A549 (cell line): ENCODE results near the gene TNFAIP3. TPM values are rescaled to one million over a fixed set of nuclear protein-coding genes. Genes with fewer than 3 reads are reported as not detected.

Experiments used
- ATAC-seq, 2 experiments: fragments of 200-7000 bp in 1 of 2; fragments of >200 bp in 1 of 2; cut with Nextera tagmentation in 1 of 2; cut with Tn5 transposase in 1 of 2; 3 replicates each; pipeline versions ENCODE4 v1.8.0 to v1.9.1; 2018 to 2020; ENCODE audit warnings: mild to moderate bottlenecking in 1 of 2, moderate library complexity in 1 of 2
- CTCF ChIA-PET: fragments of 300-600 bp; sonication (Branson Sonifier 250); formaldehyde crosslinking; extraction: SDS; loops from one replicate; lab custom pipeline; 2021; ENCODE audit warnings: antibody characterized with exemption, inconsistent platforms; lab: Yijun Ruan, JAX
- POLR2A ChIA-PET: fragments of 350-600 bp; formaldehyde crosslinking; extraction: SDS; loops from one replicate; lab custom pipeline; 2021; ENCODE audit warnings: antibody characterized with exemption, inconsistent platforms; lab: Yijun Ruan, JAX
- DNase-seq, 2 experiments: peaks; one replicate each; pipeline versions ENCODE4 v3.0.0 to v3.0.0-alpha.2; 2011 to 2016; ENCODE audit warnings: low read depth in 1 of 2, low spot score in 1 of 2
- FAIRE-seq: peaks from 2 replicates; lab custom pipeline; 2011; peaks lifted over from hg19 to GRCh38; lab: Jason Lieb, UNC
- H3K27ac ChIP-seq, 2 experiments: fragments of >200 bp; sonication (Bioruptor Twin); formaldehyde crosslinking; 3 replicates each; pipeline ENCODE4 v1.5.1; 2016 to 2017
- H3K4me1 ChIP-seq: fragments of >200 bp; sonication (Bioruptor Twin); formaldehyde crosslinking; 3 replicates; pipeline ENCODE4 v1.6.1; 2016
- H3K4me2 ChIP-seq: fragments of >200 bp; sonication (Bioruptor Twin); formaldehyde crosslinking; 3 replicates; pipeline ENCODE4 v1.6.1; 2016
- H3K4me3 ChIP-seq: fragments of >200 bp; sonication (Bioruptor Twin); formaldehyde crosslinking; 3 replicates; pipeline ENCODE4 v1.5.1; 2016
- H3K9me3 ChIP-seq: fragments of >200 bp; sonication (Bioruptor Twin); formaldehyde crosslinking; 3 replicates; pipeline ENCODE4 v1.6.1; 2016
- BCL3 ChIP-seq: fragments of >200 bp; sonication (Bioruptor Twin); formaldehyde crosslinking; IDR thresholded peaks from 3 replicates; pipeline ENCODE4 v1.6.1; 2016
- CEBPB ChIP-seq, 2 experiments: fragments of >200 bp in 1 of 2; sonication (Bioruptor Twin) in 1 of 2; formaldehyde crosslinking in 1 of 2; IDR thresholded peaks; 2 replicates each; pipeline ENCODE4 v1.6.1; 2012 to 2016
- CHD4 ChIP-seq: fragments of 200-600 bp; sonication (generic); IDR thresholded peaks from 2 replicates; pipeline ENCODE4 v1.6.1; 2016; ENCODE audit warnings: antibody characterized with exemption, mild to moderate bottlenecking, borderline replicate concordance
- EHF ChIP-seq: fragments of 250-450 bp; sonication (Bioruptor Pico); IDR thresholded peaks from 2 replicates; pipeline ENCODE4 v1.5.0; 2020; ENCODE audit warnings: mild to moderate bottlenecking
- ELK1 ChIP-seq: fragments of 150-350 bp; IDR thresholded peaks from 2 replicates; pipeline ENCODE4 v1.6.1; 2014; ENCODE audit warnings: low read depth, mild to moderate bottlenecking, low read length
- HDAC2 ChIP-seq: fragments of 200-600 bp; sonication (generic); IDR thresholded peaks from 2 replicates; pipeline ENCODE4 v1.6.1; 2016
- HES2 ChIP-seq: fragments of >200 bp; sonication (Bioruptor Twin); formaldehyde crosslinking; IDR thresholded peaks from 2 replicates; pipeline ENCODE4 v1.6.1; 2016
- HMGXB4 ChIP-seq: fragments of 250-450 bp; sonication (Bioruptor Pico); IDR thresholded peaks from 2 replicates; pipeline ENCODE4 v1.5.0; 2021; ENCODE audit warnings: mild to moderate bottlenecking, moderate library complexity, borderline replicate concordance
- HOXA7 ChIP-seq: fragments of 250-450 bp; sonication (Bioruptor Pico); IDR thresholded peaks from 2 replicates; pipeline ENCODE4 v1.5.0; 2020; ENCODE audit warnings: mild to moderate bottlenecking, moderate library complexity
- JUN ChIP-seq, 2 experiments: fragments of >200 bp; sonication (Bioruptor Twin); formaldehyde crosslinking; IDR thresholded peaks; 2 replicates in 1 of 2; 3 replicates in 1 of 2; pipeline ENCODE4 v1.6.1; 2016 to 2017
- JUNB ChIP-seq: fragments of >200 bp; sonication (Bioruptor Twin); formaldehyde crosslinking; IDR thresholded peaks from 2 replicates; pipeline ENCODE4 v1.6.1; 2016
- KDM1A ChIP-seq: fragments of 200-600 bp; sonication (generic); IDR thresholded peaks from 2 replicates; pipeline ENCODE4 v1.6.1; 2016; ENCODE audit warnings: low read depth, mild to moderate bottlenecking
- MAX ChIP-seq: IDR thresholded peaks from 2 replicates; pipeline ENCODE4 v1.6.1; 2012
- MAZ ChIP-seq: fragments of 150-350 bp; IDR thresholded peaks from 2 replicates; pipeline ENCODE4 v1.6.1; 2014; ENCODE audit warnings: antibody characterized with exemption, low read depth, low read length, borderline replicate concordance
- NR3C1 ChIP-seq: fragments of >200 bp; sonication (Bioruptor Twin); formaldehyde crosslinking; IDR thresholded peaks from 3 replicates; pipeline ENCODE4 v1.6.1; 2017
- PBX3 ChIP-seq: IDR thresholded peaks from 2 replicates; pipeline ENCODE4 v1.6.1; 2012
- POLR2A ChIP-seq: IDR thresholded peaks from 2 replicates; pipeline ENCODE4 v1.6.1; 2012; ENCODE audit warnings: mild to moderate bottlenecking, low read length
- POLR2AphosphoS2 ChIP-seq: conservative IDR thresholded peaks from 2 replicates; pipeline ENCODE4 v1.6.1; 2012; ENCODE audit warnings: low read length, improper control_type of control experiment, inconsistent platforms
- RARB ChIP-seq: fragments of 250-450 bp; sonication (Bioruptor Pico); IDR thresholded peaks from 2 replicates; pipeline ENCODE4 v1.8.0; 2021; ENCODE audit warnings: mild to moderate bottlenecking, moderate library complexity
- TFCP2L1 ChIP-seq: fragments of 250-450 bp; sonication (Bioruptor Pico); IDR thresholded peaks from 2 replicates; pipeline ENCODE4 v1.5.0; 2021; ENCODE audit warnings: mild to moderate bottlenecking
- TP53 ChIP-seq: fragments of 250-450 bp; sonication (Bioruptor Pico); IDR thresholded peaks from 2 replicates; pipeline ENCODE4 v1.5.0; 2021; ENCODE audit warnings: mild to moderate bottlenecking, moderate library complexity
- ZFP36 ChIP-seq: fragments of 450-650 bp; IDR thresholded peaks from 2 replicates; pipeline ENCODE4 v1.6.1; 2014; ENCODE audit warnings: borderline replicate concordance; ENCODE audit not compliant: partially characterized antibody
- ZSCAN20 ChIP-seq: fragments of 250-450 bp; sonication (Bioruptor Pico); IDR thresholded peaks from 2 replicates; pipeline ENCODE4 v1.8.0; 2022; ENCODE audit warnings: mild to moderate bottlenecking, moderate library complexity
- WGBS: methylation state at CpG from one replicate; pipeline ENCODE4 v1.1.6; 2017; ENCODE audit errors: missing lambda C conversion rate; 5-methylcytosine and 5-hydroxymethylcytosine counted together
- polyA plus RNA-seq, 4 experiments: library from polyadenylated mRNA; depleted of rRNA in 3 of 4; stranded (reverse); fragments of >200 nt; fragmentation: RNase III in 1 of 4; extraction: RNeasy Plus Mini Kit Qiagen cat#74134 plus additional on column Dnase treatment in 1 of 4; gene quantifications; 2 replicates in 3 of 4; 3 replicates in 1 of 4; pipeline ENCODE4 v1.2.3, GENCODE V29; 2011 to 2017

The TNFAIP3 gene
- polyA plus RNA-seq, 2 of the 4 experiments (the other 2 are of a cell fraction) = 2.7 to 8.5 TPM

- no peak for DNase-seq
- WGBS = 65% methylated on average over 2 of the region's 2 CpGs
- no peak for FAIRE-seq
- H3K9me3 ChIP-seq = no peaks in the 10 kb centered on the region
- CTCF ChIA-PET = no interaction called here
- no peak for TF ChIP-seq MAX
- TF ChIP-seq KDM1A = no peak
- POLR2A ChIA-PET = no interaction called here
- no peak overlapping the region for H3K4me2 ChIP-seq
- H3K4me1 ChIP-seq = no peaks in the 10 kb centered on the region
- no peak overlapping the region for H3K4me3 ChIP-seq
- no peak overlapping the region for H3K27ac ChIP-seq
- ATAC-seq = no peak
These were observed 47.3 kb upstream of the TNFAIP3 start for GRCh38 chr6:137819740-137820139.

- H3K27ac ChIP-seq = no peak overlapping the region
- WGBS = 98% methylated on average over 2 of the region's 2 CpGs
- no peak for ATAC-seq
- no peaks in the 10 kb centered on the region for H3K9me3 ChIP-seq
- TF ChIP-seq KDM1A = no peak
- no peak for TF ChIP-seq NR3C1
- no peak for TF ChIP-seq ELK1
- no peak for TF ChIP-seq TFCP2L1 (CRISPR knock-in tag)
- TF ChIP-seq HOXA7 (CRISPR knock-in tag) = no peak
- TF ChIP-seq MAZ = no peak
- TF ChIP-seq TP53 (CRISPR knock-in tag) = no peak
- TF ChIP-seq JUN (IDR thresholded peaks at IDR 0.05) = no peak
- no peak for TF ChIP-seq PBX3
- TF ChIP-seq BCL3 = no peak
- no peak for TF ChIP-seq HMGXB4 (CRISPR knock-in tag)
- TF ChIP-seq POLR2AphosphoS2 = no peak
- no peak for TF ChIP-seq POLR2A
- TF ChIP-seq ZSCAN20 (CRISPR knock-in tag) = no peak
- no peak for TF ChIP-seq CHD4
- no peak for TF ChIP-seq CEBPB (IDR thresholded peaks at IDR 0.05)
- ChIA-PET CTCF (interaction anchor here (0.6 kb wide), 1 partner anchor 8 kb away, joined by 3 read pairs; no protein-coding TSS in a partner anchor), POLR2A (no interaction called here)
- H3K4me3 ChIP-seq = no peak overlapping the region
- H3K4me2 ChIP-seq = no peak overlapping the region
- no peak for DNase-seq
- H3K4me1 ChIP-seq = no peaks in the 10 kb centered on the region
- no peak for FAIRE-seq
These were observed 46.6 kb upstream of the TNFAIP3 start for GRCh38 chr6:137820425-137820824.

GRCh38 chr6:137820952-137821351, 46.1 kb upstream of the TNFAIP3 start:
- POLR2A ChIA-PET = no interaction called here
- FAIRE-seq = no peak

More at GRCh38 chr6:137820952-137821351, 46.1 kb upstream of the TNFAIP3 start:
- H3K4me2 ChIP-seq = no peak overlapping the region
- H3K4me3 ChIP-seq = no peak overlapping the region
- CTCF ChIA-PET = interaction anchor here (0.6 kb wide), 1 partner anchor 9 kb away, joined by 3 read pairs; no protein-coding TSS in a partner anchor
- DNase-seq (no peak), ATAC-seq (no peak)
- 88% methylated on average over 1 of the region's 1 CpG for WGBS
- no peak overlapping the region for H3K27ac ChIP-seq
- no peaks in the 10 kb centered on the region for H3K9me3 ChIP-seq
- H3K4me1 ChIP-seq = no peaks in the 10 kb centered on the region
- TF ChIP-seq JUN (IDR thresholded peaks at IDR 0.05) = no peak
- TF ChIP-seq HMGXB4 (CRISPR knock-in tag) = no peak
- no peak for TF ChIP-seq HDAC2
- TF ChIP-seq JUNB = no peak
- no peak for TF ChIP-seq RARB
- TF ChIP-seq ZFP36 = no peak
- no peak for TF ChIP-seq CHD4
- TF ChIP-seq EHF (CRISPR knock-in tag) = no peak
- TF ChIP-seq HES2 = no peak
